Nephron (organoid): Measurements from ENCODE around the gene VAPB.

Experiments
- H3K27ac Mint-ChIP-seq, 3 experiments: 2 replicates each; pipeline ENCODE4 v1.8.0; 2020; ENCODE audit warnings: mixed read lengths in 3 of 3, mild to moderate bottlenecking in 2 of 3, moderate library complexity in 1 of 3
- H3K27me3 Mint-ChIP-seq: 2 replicates; pipeline ENCODE4 v1.8.0; 2021; ENCODE audit warnings: low read depth, mild to moderate bottlenecking, moderate library complexity, mixed read lengths
- H3K36me3 Mint-ChIP-seq: 2 replicates; pipeline ENCODE4 v1.8.0; 2020; ENCODE audit warnings: low read depth, mixed read lengths
- H3K4me1 Mint-ChIP-seq: 2 replicates; pipeline ENCODE4 v1.8.0; 2020; ENCODE audit warnings: mixed read lengths
- H3K4me3 Mint-ChIP-seq, 3 experiments: 2 replicates each; pipeline ENCODE4 v1.8.0; 2020; ENCODE audit warnings: mild to moderate bottlenecking in 3 of 3, mixed read lengths in 3 of 3, moderate library complexity in 2 of 3
- H3K9me3 Mint-ChIP-seq: 2 replicates; pipeline ENCODE4 v1.8.0; 2020; ENCODE audit warnings: mixed read lengths
- TF ChIP-seq, protein P1 (sequence below), 3 experiments: fragments of 200-600 bp; sonication (generic); IDR thresholded peaks; one replicate each; pipeline ENCODE4 v1.5.0; 2021; ENCODE audit warnings: antibody characterized with exemption in 3 of 3; ENCODE audit not compliant: unreplicated experiment in 3 of 3

VAPB gene

DNA sequence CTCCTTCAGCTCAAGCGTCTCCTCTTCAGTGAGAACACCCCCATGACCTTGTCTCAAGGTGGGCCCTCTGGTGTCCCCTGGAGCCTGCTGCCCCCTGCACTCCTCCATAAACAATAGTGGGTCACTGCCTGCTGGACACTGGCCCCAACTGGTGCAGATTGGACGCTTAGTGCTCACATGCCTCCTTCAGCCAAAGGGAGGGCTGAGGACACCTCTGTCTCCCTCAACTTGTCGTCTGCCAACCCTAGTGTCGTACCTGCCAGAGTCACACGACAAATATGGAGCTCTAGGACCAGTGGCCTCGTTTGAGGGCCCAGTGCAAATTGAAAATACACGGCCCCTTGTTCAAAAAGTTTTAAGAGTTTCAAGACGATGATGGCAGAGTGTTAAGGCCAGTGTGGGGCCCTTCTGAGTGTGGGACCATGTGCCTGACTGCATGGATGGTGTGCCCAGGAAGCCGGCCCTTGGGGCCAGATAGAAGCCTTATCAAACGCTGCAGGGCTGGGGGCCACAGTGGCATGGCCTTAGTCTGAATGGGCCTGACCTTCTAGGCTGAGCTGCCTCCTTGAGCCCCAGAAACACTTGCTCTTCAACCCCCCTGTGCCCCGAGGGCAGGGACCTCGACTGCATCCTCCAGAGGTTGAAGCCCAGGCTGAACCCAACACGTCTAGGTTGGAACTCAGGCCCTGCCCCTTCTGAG, 106.0 kb downstream of the VAPB start:
- Mint-ChIP-seq H3K9me3 (peaks cover 4% of the 10 kb centered on the region), H3K4me1 (no peaks in the 10 kb centered on the region), H3K27ac (no peak overlapping the region), H3K4me3 (no peak overlapping the region), H3K27me3 (peaks cover 4% of the 10 kb centered on the region), H3K36me3 (no peaks in the 10 kb centered on the region)
- TF ChIP-seq, protein P1, sequence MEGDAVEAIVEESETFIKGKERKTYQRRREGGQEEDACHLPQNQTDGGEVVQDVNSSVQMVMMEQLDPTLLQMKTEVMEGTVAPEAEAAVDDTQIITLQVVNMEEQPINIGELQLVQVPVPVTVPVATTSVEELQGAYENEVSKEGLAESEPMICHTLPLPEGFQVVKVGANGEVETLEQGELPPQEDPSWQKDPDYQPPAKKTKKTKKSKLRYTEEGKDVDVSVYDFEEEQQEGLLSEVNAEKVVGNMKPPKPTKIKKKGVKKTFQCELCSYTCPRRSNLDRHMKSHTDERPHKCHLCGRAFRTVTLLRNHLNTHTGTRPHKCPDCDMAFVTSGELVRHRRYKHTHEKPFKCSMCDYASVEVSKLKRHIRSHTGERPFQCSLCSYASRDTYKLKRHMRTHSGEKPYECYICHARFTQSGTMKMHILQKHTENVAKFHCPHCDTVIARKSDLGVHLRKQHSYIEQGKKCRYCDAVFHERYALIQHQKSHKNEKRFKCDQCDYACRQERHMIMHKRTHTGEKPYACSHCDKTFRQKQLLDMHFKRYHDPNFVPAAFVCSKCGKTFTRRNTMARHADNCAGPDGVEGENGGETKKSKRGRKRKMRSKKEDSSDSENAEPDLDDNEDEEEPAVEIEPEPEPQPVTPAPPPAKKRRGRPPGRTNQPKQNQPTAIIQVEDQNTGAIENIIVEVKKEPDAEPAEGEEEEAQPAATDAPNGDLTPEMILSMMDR (IDR thresholded peaks at IDR 0.05; ENCODE audit: unreplicated experiment in 3 of 3), result no peak

- TF ChIP-seq, protein P1 (IDR thresholded peaks at IDR 0.05; ENCODE audit: unreplicated experiment in 3 of 3), result no peak
- H3K9me3 Mint-ChIP-seq, result no peaks in the 10 kb centered on the region
Observed at GRCh38 chr20:58495623-58496428, 106.8 kb downstream of the VAPB start.

GRCh38 chr20:58496429-58496769, 107.4 kb downstream of the VAPB start:
- no peaks in the 10 kb centered on the region for H3K36me3 Mint-ChIP-seq

More at GRCh38 chr20:58495623-58496428, 106.8 kb downstream of the VAPB start:
- Mint-ChIP-seq H3K36me3 (no peaks in the 10 kb centered on the region), H3K4me1 (no peaks in the 10 kb centered on the region), H3K27ac (no peak overlapping the region), H3K27me3 (peaks cover 4% of the 10 kb centered on the region), H3K4me3 (no peak overlapping the region)

GRCh38 chr20:58497076-58497641, 108.1 kb downstream of the VAPB start:
- Mint-ChIP-seq H3K4me3 (no peak overlapping the region), H3K27ac (no peak overlapping the region), H3K9me3 (peaks cover 7% of the 10 kb centered on the region), H3K36me3 (no peaks in the 10 kb centered on the region), H3K27me3 (peaks cover 4% of the 10 kb centered on the region), H3K4me1 (no peaks in the 10 kb centered on the region)
- TF ChIP-seq, protein P1 (IDR thresholded peaks at IDR 0.05; ENCODE audit: unreplicated experiment in 3 of 3), result no peak

More at GRCh38 chr20:58496429-58496769, 107.4 kb downstream of the VAPB start:
- Mint-ChIP-seq H3K4me1 (no peaks in the 10 kb centered on the region), H3K27me3 (peaks cover 4% of the 10 kb centered on the region), H3K27ac (no peak overlapping the region), H3K4me3 (no peak overlapping the region), H3K9me3 (peaks cover under 1% of the 10 kb centered on the region)
- TF ChIP-seq, protein P1 (IDR thresholded peaks at IDR 0.05; ENCODE audit: unreplicated experiment in 3 of 3), result no peak

GRCh38 chr20:58497724-58498469, 108.9 kb downstream of the VAPB start:
- Mint-ChIP-seq H3K4me1 (no peaks in the 10 kb centered on the region), H3K27ac (no peak overlapping the region), H3K4me3 (no peak overlapping the region), H3K9me3 (peaks cover 13% of the 10 kb centered on the region), H3K27me3 (peaks cover 4% of the 10 kb centered on the region), H3K36me3 (no peaks in the 10 kb centered on the region)
- TF ChIP-seq, protein P1 (IDR thresholded peaks at IDR 0.05; ENCODE audit: unreplicated experiment in 3 of 3), result no peak
